HG02840 (cell line): ENCODE measurements around the gene ABCD1.
"Not testable (repeated sequence)": the region's sequence is repeated elsewhere in the genome, so short reads cannot be mapped to it uniquely, and the experiment has no call there.

Experiments
- ATAC-seq: cut with Tn5 transposase; IDR thresholded peaks from one replicate; pipeline ENCODE4 v1.9.1; 2021; ENCODE audit warnings: mild to moderate bottlenecking, moderate library complexity, moderate number of reproducible peaks; ENCODE audit not compliant: unreplicated experiment, low FRiP score

The ABCD1 gene

GRCh38 chrX:153746991-153747390, 22.3 kb downstream of the ABCD1 start:
- ATAC-seq = not testable (repeated sequence)

- ATAC-seq = not testable (repeated sequence)
Measured at GRCh38 chrX:153749017-153749416, 24.4 kb downstream of the ABCD1 start.

GRCh38 chrX:153750127-153750774, 25.6 kb downstream of the ABCD1 start:
- ATAC-seq = no peak

- no peak for ATAC-seq
Measured at GRCh38 chrX:153755136-153755535, 30.5 kb downstream of the ABCD1 start.

GRCh38 chrX:153761863-153762262, 37.2 kb downstream of the ABCD1 start:
- no peak for ATAC-seq

- no peak for ATAC-seq
Measured at GRCh38 chrX:153762626-153763173, 38.0 kb downstream of the ABCD1 start.

GRCh38 chrX:153763298-153763932, 38.8 kb downstream of the ABCD1 start:
- ATAC-seq = no peak

- ATAC-seq = no peak
Measured at GRCh38 chrX:153763989-153764755, 39.5 kb downstream of the ABCD1 start, which contains the start of gene PLXNB3. Gene PLXNB3, plus strand, starts transcription at chrX:153764249. Its CDS starts 1,287 bp downstream, at chrX:153765536.

GRCh38 chrX:153764786-153765137, 40.1 kb downstream of the ABCD1 start:
- no peak for ATAC-seq

- ATAC-seq = no peak
Measured at GRCh38 chrX:153765138-153766079, 40.8 kb downstream of the ABCD1 start.

GRCh38 chrX:153766098-153766817, 41.6 kb downstream of the ABCD1 start:
- no peak for ATAC-seq

GRCh38 chrX:153766871-153767673, 42.4 kb downstream of the ABCD1 start:
- no peak for ATAC-seq

- no peak for ATAC-seq
Measured at GRCh38 chrX:153767674-153768055, 43.0 kb downstream of the ABCD1 start.

GRCh38 chrX:153768311-153769157, 43.9 kb downstream of the ABCD1 start:
- ATAC-seq = no peak

GRCh38 chrX:153769158-153769864, 44.7 kb downstream of the ABCD1 start:
- ATAC-seq = no peak

GRCh38 chrX:153769865-153770600, 45.4 kb downstream of the ABCD1 start:
- no peak for ATAC-seq
